ENCODE data around the gene KIF3C. TPM values are rescaled to one million over a fixed set of nuclear protein-coding genes. Genes with fewer than 3 reads are reported as not detected.

Gene KIF3C
- total RNA-seq, 1 experiment from 2014 or later: 9.2 TPM

DNA sequence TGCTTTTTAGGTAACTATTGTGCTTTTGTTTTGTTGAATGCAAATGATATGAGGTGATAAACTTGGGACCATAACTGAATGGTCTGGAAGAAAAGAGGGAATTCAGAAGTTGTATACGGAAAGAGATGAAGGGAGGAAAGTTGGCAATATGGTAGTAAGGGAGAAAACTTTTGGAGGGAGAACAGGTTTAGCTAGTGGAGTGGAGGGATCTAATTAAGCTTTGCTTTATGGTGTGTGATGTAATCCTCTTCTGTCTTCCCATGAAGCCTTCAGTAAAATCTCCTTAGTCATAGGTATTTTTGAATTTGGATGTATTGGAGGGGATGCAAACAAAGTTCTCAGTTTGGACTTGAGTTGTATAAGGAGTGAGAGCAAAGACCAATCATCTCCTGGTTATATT is 31.4 kb upstream of the KIF3C start:
- peak overlapping the region; percentile 91 for H3K27ac Mint-ChIP-seq (ENCODE audit: unreplicated experiment)
- POLR2A ChIA-PET: interaction anchor here (0.6 kb wide), 1 partner anchor 25 kb away, joined by 5 read pairs; no protein-coding TSS in a partner anchor
- peaks cover 59% of the 10 kb centered on the region for H3K4me1 Mint-ChIP-seq (ENCODE audit: low read depth, unreplicated experiment)
- Histone ChIP-seq H3K27me3 (replicated peaks; ENCODE audit: control insufficient read depth, insufficient read depth, low read length) (no peaks in the 10 kb centered on the region), H3K36me3 (ENCODE audit: control insufficient read depth, insufficient read depth, low read length) (no peaks in the 10 kb centered on the region), H3K4me1 (peaks cover 54% of the 10 kb centered on the region), H3K4me3 (ENCODE audit: low read depth, low read length) (no peak overlapping the region), H3K9me3 (no peaks in the 10 kb centered on the region)
- DNase-seq: no peak
- H3K4me3 Mint-ChIP-seq (ENCODE audit: unreplicated experiment): peak overlapping the region; percentile 0
- no peak for TF ChIP-seq CTCF (IDR thresholded peaks at IDR 0.05; ENCODE audit: insufficient read depth in 1 of 2, low read depth in 1 of 2, low read length in 1 of 2, severe bottlenecking in 1 of 2, unreplicated experiment in 1 of 2)
- no TSS peak for BruUV-seq (replicated peaks)
- no peaks in the 10 kb centered on the region for H3K27me3 Mint-ChIP-seq (ENCODE audit: insufficient read depth, unreplicated experiment)
- intact Hi-C loops (cut with micrococcal nuclease; ENCODE audit: unreplicated experiment): loop anchor here (10.0 kb wide), 1 partner anchor 139 kb away; the partner anchor contains the start of gene ASXL2
- H3K36me3 Mint-ChIP-seq (ENCODE audit: insufficient read depth, unreplicated experiment): peaks cover 21% of the 10 kb centered on the region
- CTCF ChIA-PET: no interaction called here
- H3K9me3 Mint-ChIP-seq (ENCODE audit: unreplicated experiment): no peaks in the 10 kb centered on the region

GRCh38 chr2:26011990-26012856 is 29.9 kb upstream of the KIF3C start:
- Mint-ChIP-seq H3K27ac (ENCODE audit: unreplicated experiment) (peak overlapping the region; percentile 91), H3K4me3 (ENCODE audit: unreplicated experiment) (peak overlapping the region; percentile 55), H3K4me1 (ENCODE audit: low read depth, unreplicated experiment) (peaks cover 45% of the 10 kb centered on the region), H3K9me3 (ENCODE audit: unreplicated experiment) (no peaks in the 10 kb centered on the region), H3K27me3 (ENCODE audit: insufficient read depth, unreplicated experiment) (no peaks in the 10 kb centered on the region), H3K36me3 (ENCODE audit: insufficient read depth, unreplicated experiment) (peaks cover 21% of the 10 kb centered on the region)
- peaks cover 40% of the 10 kb centered on the region for H3K4me1 ChIP-seq
- no TSS peak for BruUV-seq (replicated peaks)
- no peaks in the 10 kb centered on the region for H3K27me3 ChIP-seq (replicated peaks; ENCODE audit: control insufficient read depth, insufficient read depth, low read length)
- H3K4me3 ChIP-seq (ENCODE audit: low read depth, low read length): peak overlapping the region; percentile 4
- no peaks in the 10 kb centered on the region for H3K36me3 ChIP-seq (ENCODE audit: control insufficient read depth, insufficient read depth, low read length)
- POLR2A ChIA-PET: interaction anchor here (0.5 to 2.0 kb wide), 11 partner anchors 11 to 971 kb away, joined by 3 to 44 read pairs (median 5); partner anchors contain the start of genes ASXL2 and RAB10
- DNase-seq: peak; percentile 91 to 96
- intact Hi-C loops (cut with micrococcal nuclease; ENCODE audit: unreplicated experiment): loop anchor here (1.0 to 10.0 kb wide), 3 partner anchors 15 to 137 kb away; partner anchors contain the start of gene ASXL2
- H3K9me3 ChIP-seq: no peaks in the 10 kb centered on the region
- TF ChIP-seq CTCF (IDR thresholded peaks at IDR 0.05; ENCODE audit: insufficient read depth in 1 of 2, low read depth in 1 of 2, low read length in 1 of 2, severe bottlenecking in 1 of 2, unreplicated experiment in 1 of 2): no peak
- CTCF ChIA-PET: interaction anchor here (0.9 to 1.9 kb wide), 5 partner anchors 12 to 133 kb away, joined by 3 to 27 read pairs (median 11); partner anchors contain the start of gene RAB10

- H3K4me3 Mint-ChIP-seq (ENCODE audit: unreplicated experiment): peak overlapping the region; percentile 55
- CTCF ChIA-PET: interaction anchor here (1.5 to 1.9 kb wide), 4 partner anchors 11 to 22 kb away, joined by 8 to 27 read pairs (median 18); partner anchors contain the start of gene RAB10
- BruUV-seq (replicated peaks): TSS peak; percentile 94
- H3K27me3 Mint-ChIP-seq (ENCODE audit: insufficient read depth, unreplicated experiment): no peaks in the 10 kb centered on the region
- no peak for DNase-seq
- intact Hi-C loops (cut with micrococcal nuclease; ENCODE audit: unreplicated experiment): loop anchor here (10.0 kb wide), 1 partner anchor 137 kb away; the partner anchor contains the start of gene ASXL2
- H3K27ac Mint-ChIP-seq (ENCODE audit: unreplicated experiment): peak overlapping the region; percentile 91
- POLR2A ChIA-PET: interaction anchor here (0.6 to 2.0 kb wide), 9 partner anchors 11 to 283 kb away, joined by 3 to 44 read pairs (median 6); partner anchors contain the start of genes ASXL2 and RAB10
- H3K4me3 ChIP-seq (ENCODE audit: low read depth, low read length): peak overlapping the region; percentile 0; the same call in 1 of the 2 replicates
- peaks cover 45% of the 10 kb centered on the region for H3K4me1 Mint-ChIP-seq (ENCODE audit: low read depth, unreplicated experiment)
- no peaks in the 10 kb centered on the region for H3K36me3 ChIP-seq (ENCODE audit: control insufficient read depth, insufficient read depth, low read length)
- no peaks in the 10 kb centered on the region for H3K9me3 ChIP-seq
- H3K36me3 Mint-ChIP-seq (ENCODE audit: insufficient read depth, unreplicated experiment): peaks cover 21% of the 10 kb centered on the region
- no peaks in the 10 kb centered on the region for H3K9me3 Mint-ChIP-seq (ENCODE audit: unreplicated experiment)
- TF ChIP-seq CTCF (IDR thresholded peaks at IDR 0.05; ENCODE audit: insufficient read depth in 1 of 2, low read depth in 1 of 2, low read length in 1 of 2, severe bottlenecking in 1 of 2, unreplicated experiment in 1 of 2): no peak
- peaks cover 38% of the 10 kb centered on the region for H3K4me1 ChIP-seq
- no peaks in the 10 kb centered on the region for H3K27me3 ChIP-seq (replicated peaks; ENCODE audit: control insufficient read depth, insufficient read depth, low read length)
Measured at GRCh38 chr2:26011609-26011989, 29.3 kb upstream of the KIF3C start.
